WERI-Rb-1 (cell line): ENCODE results near the gene CLHC1.
A peak's percentile ranks its signal among the peaks of the same experiment; 100 is the strongest.

ENCODE experiments used
- DNase-seq: peaks from one replicate; pipeline ENCODE4 v3.0.0-alpha.2; 2020
- H3K27ac ChIP-seq: fragments of 250-450 bp; sonication (Bioruptor Pico); 2 replicates; pipeline ENCODE4 v1.5.1; 2020; ENCODE audit warnings: mild to moderate bottlenecking, moderate library complexity
- H3K27me3 ChIP-seq: fragments of 250-450 bp; sonication (Bioruptor Pico); 2 replicates; pipeline ENCODE4 v1.5.1; 2021; ENCODE audit warnings: mild to moderate bottlenecking, low read depth, moderate library complexity; ENCODE audit not compliant: insufficient read depth, severe bottlenecking
- H3K36me3 ChIP-seq: fragments of 250-450 bp; sonication (Bioruptor Pico); 2 replicates; pipeline ENCODE4 v1.5.1; 2020; ENCODE audit warnings: mild to moderate bottlenecking, moderate library complexity
- H3K4me3 ChIP-seq: 2 replicates; pipeline ENCODE4 v1.5.1; 2011; ENCODE audit warnings: low read depth, mild to moderate bottlenecking, control low read depth, low read length
- H3K9me3 ChIP-seq: fragments of 250-450 bp; sonication (Bioruptor Pico); 2 replicates; pipeline ENCODE4 v1.5.1; 2021; ENCODE audit warnings: mild to moderate bottlenecking, moderate library complexity; ENCODE audit not compliant: severe bottlenecking
- CTCF ChIP-seq: IDR thresholded peaks from 2 replicates; pipeline ENCODE4 v1.5.1; 2011; ENCODE audit warnings: low read depth, mild to moderate bottlenecking, control low read depth, inconsistent platforms, low read length

The CLHC1 gene

DNA sequence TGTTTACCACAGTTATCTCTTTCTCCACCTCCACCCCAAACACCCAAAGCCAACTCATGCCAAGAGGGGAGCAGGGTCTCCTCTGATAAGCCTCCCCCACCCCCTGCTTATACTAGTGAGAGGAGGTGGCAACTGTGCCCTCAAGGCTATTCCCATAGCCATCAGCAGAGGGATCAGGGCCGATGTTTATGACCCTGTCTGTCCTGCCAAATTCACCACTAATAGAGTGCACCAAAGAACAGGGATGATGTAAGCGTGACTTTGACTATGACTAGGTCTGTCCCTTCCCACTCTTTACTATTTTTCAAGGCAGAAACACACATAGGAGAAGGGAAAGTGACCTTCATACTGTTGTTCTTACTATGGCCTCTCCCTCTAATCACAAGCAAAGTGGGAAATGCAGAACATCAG, 74.6 kb downstream of the CLHC1 start:
- TF ChIP-seq CTCF: 0 out of 2 replicates have a peak, but pooled peaks have one; percentile 4
- H3K36me3 ChIP-seq: no peaks in the 10 kb centered on the region
- no peak overlapping the region for H3K4me3 ChIP-seq
- no peak overlapping the region for H3K27ac ChIP-seq
- DNase-seq: no peak
- H3K9me3 ChIP-seq: no peaks in the 10 kb centered on the region
- no peaks in the 10 kb centered on the region for H3K27me3 ChIP-seq

DNA sequence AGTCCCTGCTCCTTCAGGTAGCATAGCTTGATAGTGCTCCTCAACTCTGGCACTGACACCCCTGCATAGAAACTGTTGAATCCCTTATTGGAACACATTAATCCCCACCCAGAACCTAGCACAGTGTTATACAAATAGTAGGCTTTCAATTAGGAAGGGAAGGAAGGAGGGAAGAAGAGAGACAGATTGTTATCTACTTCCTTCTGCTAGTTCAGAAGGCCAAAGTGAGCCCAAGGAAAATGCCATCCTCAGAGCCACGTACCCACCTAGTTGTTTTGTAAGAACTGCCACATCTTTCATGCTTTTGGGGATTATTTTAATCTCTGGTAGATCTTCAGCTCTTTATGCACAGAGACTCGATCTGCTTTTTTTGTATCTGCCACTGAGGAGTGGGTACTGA, 75.1 kb downstream of the CLHC1 start:
- no peaks in the 10 kb centered on the region for H3K36me3 ChIP-seq
- H3K27ac ChIP-seq: peak overlapping the region; percentile 0; the same call in 1 of the 2 replicates
- no peaks in the 10 kb centered on the region for H3K27me3 ChIP-seq
- TF ChIP-seq CTCF: no peak
- no peak for DNase-seq
- no peak overlapping the region for H3K4me3 ChIP-seq
- H3K9me3 ChIP-seq: no peaks in the 10 kb centered on the region

DNA sequence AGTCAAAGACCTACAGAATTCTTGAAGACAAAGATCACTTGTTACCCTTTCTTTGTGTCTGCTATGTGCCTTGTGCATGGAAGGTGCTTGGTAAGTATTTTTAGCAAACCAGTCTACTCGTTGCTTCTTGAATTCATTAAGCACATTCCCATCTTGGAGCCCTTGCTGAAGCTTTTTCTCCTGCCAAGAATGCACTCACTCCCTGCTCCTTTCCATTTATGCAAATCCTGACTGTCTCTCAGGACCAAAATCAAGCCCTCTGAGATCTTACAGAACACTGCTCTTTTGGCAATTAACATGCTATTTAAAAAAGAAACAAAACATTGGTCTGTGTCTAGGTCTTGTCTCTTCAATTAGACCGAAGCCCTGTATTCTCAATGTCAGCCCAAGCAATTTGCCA, 75.8 kb downstream of the CLHC1 start:
- H3K27ac ChIP-seq: peak overlapping the region; percentile 0; the same call in 1 of the 2 replicates

GRCh38 chr2:55155764-55156281, 76.3 kb downstream of the CLHC1 start:
- no peak for TF ChIP-seq CTCF
- H3K4me3 ChIP-seq: no peak overlapping the region
- H3K36me3 ChIP-seq: no peaks in the 10 kb centered on the region
- no peak for DNase-seq
- H3K27me3 ChIP-seq: no peaks in the 10 kb centered on the region
- H3K27ac ChIP-seq: no peak overlapping the region
- H3K9me3 ChIP-seq: no peaks in the 10 kb centered on the region

More for the DNA sequence above, 75.8 kb downstream of the CLHC1 start:
- H3K36me3 ChIP-seq: no peaks in the 10 kb centered on the region
- no peaks in the 10 kb centered on the region for H3K9me3 ChIP-seq
- H3K27me3 ChIP-seq: no peaks in the 10 kb centered on the region
- no peak for TF ChIP-seq CTCF
- DNase-seq: no peak
- no peak overlapping the region for H3K4me3 ChIP-seq

DNA sequence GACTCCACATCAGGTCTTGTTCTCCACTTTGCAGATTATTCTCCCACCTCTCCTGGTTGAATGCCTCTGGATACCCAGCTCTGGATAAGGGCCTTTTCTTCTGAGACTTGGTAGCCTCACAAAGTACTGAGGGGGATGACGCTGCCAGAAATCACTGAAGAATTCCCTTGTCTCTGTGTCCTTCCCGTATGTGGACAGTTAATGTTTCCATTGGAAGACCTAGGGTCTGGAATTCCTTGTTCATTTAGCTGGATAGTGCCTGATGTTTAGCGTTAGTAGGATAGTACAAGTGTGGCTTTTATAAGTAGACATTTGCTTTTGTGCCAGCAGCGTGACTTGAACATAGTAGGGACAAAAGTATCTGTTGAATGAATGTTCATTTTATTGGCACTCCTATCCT, 76.9 kb downstream of the CLHC1 start:
- Histone ChIP-seq H3K27me3 (no peaks in the 10 kb centered on the region), H3K36me3 (no peaks in the 10 kb centered on the region), H3K9me3 (no peaks in the 10 kb centered on the region), H3K27ac (peak overlapping the region; percentile 54), H3K4me3 (no peak overlapping the region)
- no peak for TF ChIP-seq CTCF
- no peak for DNase-seq

DNA sequence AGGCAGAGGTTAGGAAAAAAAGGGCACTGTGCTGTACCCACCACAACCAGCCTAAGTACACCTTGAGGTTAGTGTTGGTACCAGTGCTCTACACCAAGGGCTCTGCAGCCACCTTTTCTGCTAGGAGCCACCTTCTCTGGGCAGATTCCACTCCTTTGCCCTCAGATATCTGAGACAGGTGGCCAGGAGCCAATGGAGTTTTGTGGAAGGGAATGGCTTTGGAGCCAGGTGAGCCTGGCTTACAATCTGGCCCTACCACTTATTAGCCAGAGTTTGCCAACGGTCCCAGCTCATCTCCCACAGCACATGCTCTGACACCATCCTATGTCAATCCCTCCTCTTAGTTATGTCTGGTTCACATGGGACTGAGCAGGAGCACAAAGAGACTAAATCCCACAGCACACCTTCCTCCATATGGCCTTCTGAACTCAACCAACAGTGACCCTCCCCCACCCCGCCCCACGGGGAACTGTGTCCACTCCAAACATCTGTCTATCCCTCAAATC, 77.5 kb downstream of the CLHC1 start:
- Histone ChIP-seq H3K27ac (peak overlapping the region; percentile 54), H3K27me3 (no peaks in the 10 kb centered on the region), H3K36me3 (no peaks in the 10 kb centered on the region), H3K4me3 (no peak overlapping the region), H3K9me3 (no peaks in the 10 kb centered on the region)
- DNase-seq: peak; percentile 73
- no peak for TF ChIP-seq CTCF
